Stimulated activated CD4-positive, alpha-beta T cell treated with anti-CD3 and anti-CD28 coated beads, Interleukin-12 subunit alpha, Interleukin-12 subunit beta, amount 100 ng/mL, for 4 hours (primary cell): ENCODE results near the gene CASZ1.

Experiments used
- DNase-seq: peaks from one replicate; pipeline ENCODE4 v3.0.0-alpha.2; 2020

CASZ1 gene

DNA sequence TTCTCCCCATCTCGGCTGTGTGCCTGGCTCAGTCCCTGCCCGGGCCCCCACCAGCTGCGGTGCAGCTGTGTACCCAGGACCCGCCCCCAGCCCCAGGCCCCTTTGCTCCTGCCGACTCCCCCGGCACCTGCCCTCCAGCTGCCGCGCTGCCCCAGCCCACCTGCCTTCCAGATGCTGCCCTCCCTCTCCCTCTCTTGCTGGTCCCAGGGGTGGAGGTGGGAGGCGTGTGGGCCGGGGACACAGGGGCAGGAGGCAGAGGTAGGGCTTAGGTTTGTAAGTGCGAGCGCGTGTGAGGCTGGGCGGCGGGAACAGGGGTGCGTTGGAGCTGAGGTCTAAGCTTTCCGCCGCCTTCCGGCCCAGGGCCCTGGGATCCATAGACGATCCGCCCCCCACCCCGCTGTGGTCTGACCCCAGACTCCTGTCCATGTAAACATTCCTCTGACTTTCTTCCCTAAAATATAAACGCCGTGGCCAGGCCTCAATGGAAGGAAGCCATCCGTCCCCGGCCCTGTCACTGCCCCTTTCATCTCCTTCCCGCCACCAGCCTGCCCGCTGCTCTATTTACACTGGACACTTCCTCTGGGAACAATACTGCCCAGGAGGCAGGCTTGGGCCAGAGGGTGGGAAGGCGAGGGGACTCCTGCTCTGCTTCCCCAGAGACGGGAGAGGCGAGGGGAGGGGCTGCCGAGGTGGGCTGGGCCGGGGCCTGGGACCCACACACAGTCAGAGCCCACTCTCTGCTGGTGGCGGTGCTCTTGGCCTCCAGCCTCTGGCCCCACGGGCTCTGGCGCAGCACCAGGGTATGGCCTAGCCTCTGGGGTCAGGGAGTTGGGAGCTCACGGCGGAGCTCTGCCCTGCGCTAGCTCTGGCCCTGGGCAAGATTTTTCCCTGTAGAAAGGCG, 128.3 kb downstream of the CASZ1 start:
- no peak for DNase-seq

DNA sequence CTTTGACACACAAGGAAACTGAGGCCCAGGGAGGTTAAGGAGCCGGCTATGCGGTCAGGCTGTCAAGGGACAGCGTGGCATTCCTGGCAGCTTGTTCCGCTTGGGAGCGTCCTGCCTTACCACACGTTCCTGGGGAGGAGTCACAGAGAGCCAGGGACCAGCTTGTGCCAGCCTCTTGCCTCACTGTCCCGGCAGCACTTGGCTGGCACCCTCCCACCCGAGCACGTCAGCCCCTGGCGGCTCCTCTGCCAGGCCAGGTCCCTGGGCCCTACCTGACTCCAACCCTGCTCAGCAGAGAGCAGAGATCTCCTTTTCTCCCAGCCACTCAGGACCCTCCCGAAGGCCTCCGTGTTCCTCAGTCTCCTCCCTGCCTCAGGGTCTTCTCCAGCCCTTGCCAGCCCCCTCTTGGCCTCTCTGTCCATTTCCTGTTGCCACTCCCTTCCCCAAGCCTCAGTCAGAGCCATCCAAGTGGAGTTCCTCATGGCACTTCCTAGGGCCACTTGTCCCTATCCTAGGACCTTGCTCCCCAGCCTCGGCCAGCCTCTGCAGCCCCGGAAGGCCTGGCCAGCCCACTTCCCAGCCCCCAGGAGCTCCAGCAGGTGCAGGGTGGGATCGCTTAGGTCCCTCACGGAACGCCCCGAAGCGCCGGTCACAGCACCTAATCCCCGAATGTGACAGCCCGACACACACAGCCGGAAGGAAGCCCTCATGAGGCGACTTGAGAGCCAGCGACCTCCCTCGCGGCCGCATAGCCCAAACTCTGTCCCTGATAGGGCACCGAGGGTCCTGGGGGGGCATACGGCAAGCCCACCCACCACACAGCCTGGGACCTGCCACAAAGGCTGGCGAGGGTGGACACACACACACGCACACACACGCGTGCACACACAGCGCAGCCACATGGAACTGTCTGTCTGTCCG, 130.3 kb downstream of the CASZ1 start:
- DNase-seq: no peak

DNA sequence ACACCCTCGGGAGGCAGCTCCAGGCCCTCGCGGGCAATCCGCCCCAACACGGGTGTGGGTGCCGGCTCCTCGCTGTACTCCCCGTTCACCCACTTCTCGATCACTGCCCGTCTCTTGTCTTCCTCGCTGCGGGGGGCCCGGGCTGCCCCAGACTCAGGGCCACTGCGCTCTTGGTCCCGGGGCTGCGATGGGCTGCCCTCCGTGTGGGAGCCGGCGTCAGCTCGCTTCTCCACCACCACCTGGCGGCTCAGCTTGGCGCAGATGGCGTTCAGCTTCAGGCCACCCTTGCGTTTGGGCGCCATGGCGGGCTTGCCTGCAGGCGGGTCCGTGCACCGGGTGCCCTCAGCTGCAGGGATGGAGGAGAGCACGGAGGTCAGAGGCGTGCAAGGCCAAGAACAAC, 131.2 kb downstream of the CASZ1 start:
- DNase-seq: no peak

DNA sequence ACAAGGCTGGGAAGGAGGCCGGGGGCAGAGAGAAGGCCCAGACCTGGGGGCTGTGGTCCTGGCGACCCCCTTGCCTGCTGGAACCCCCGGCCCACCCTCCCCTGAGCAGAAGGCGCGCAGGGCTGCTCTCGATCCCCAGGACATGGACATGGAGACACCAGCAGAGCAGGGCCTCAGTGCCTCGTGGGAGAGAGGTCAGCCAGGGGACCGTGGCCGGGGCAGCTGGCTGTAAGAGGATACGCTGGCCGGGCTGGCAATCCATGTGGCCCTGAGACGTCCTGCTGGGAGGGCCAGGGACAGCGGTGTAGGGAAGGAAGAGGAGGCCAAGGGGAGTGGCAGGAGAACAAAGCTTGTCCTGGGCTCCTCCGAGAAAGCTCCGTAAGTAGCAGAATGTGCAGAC, 132.2 kb downstream of the CASZ1 start:
- no peak for DNase-seq

DNA sequence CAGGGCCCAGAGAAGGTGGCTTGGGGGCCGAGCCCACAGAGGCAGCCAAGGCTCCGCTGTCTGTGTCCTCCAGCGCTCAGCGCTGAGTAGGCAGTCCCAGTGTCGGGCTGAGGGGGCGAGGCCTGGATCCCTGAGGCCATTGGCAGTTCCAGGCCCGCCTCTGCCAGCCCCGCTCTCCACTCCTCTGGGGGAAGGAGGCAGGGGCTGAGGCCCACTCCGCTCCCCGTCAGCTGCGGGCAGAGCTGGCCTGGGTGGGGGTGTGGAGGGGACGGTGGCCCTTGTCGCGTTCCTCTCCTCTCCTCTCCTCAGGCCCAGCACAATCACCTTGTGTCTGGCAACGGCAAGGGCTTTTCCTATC, 132.8 kb downstream of the CASZ1 start:
- DNase-seq: no peak

DNA sequence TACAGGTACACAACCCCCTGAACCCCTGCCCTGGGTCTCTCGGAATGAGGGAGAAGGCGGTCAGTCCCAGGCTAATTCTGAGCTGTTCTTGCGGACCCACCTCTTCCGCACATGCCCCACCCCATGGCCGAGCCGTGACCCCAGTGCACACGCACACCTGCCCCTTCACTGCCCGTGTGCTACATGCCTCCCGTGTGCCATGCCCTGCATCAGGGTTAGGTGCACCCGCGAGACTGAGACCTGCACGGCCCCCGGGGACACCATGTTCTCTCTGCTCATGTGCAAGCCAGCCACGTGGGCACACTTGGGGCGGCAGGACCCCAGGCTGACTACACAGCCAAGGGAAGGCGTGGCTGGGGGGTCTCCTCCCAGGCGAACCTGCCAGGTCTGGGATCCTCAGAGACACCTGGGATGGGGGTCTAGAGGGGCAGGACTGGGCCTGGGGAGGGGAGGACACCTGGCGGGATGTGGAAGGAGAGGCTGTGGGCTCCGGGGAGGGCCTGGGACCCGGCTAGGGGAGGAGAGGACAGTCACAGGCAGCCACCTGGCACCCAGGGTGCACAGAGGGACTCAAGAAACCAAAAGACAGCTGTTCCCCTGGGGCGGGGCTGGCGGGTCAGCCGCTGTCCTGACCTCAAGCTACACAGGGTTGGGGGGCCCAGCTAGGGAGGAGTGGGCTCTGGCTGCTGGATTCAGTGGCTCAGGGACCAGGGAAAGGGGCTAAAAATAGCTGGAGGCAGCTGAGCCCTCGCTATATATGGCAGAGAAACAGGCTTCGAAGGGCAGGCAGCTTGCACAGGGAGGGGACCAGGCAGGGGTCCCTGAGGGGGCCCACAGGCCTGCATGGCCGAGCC, 133.4 kb downstream of the CASZ1 start:
- DNase-seq: no peak

DNA sequence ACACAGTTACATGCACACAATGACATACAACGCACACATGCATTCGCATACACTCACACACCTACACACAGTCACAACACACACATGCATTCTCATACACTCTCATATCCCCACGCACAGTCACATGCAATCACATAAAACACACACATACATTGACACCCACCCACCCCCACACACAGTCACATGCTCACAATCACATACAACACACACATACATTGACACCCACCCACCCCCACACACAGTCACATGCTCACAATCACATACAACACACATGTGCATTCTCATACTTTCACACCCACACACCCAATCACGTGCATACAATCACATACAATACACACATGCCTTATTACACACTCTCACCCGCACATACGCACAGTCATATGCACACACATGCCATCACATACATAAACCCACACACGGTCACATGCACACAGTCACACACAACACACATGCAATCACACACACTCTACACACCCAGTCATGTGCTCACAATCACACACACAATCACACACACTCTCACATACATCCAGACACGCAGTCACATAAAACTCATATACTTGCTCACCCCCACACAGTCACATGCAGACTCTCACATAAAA, 134.3 kb downstream of the CASZ1 start:
- no peak for DNase-seq

DNA sequence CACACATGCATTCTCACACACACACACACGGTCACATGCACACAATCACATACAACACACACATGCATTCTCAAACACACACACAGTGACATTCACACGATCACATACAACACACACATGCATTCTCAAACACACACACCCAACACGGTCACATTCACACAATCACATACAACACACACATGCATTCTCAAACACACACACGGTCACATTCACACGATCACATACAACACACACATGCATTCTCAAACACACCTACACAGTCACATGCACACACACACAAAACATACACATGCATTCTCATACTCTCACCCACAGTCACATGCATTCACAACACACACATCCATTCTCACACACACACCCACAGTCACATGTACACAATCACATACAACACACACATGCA, 135.0 kb downstream of the CASZ1 start:
- DNase-seq: no peak

DNA sequence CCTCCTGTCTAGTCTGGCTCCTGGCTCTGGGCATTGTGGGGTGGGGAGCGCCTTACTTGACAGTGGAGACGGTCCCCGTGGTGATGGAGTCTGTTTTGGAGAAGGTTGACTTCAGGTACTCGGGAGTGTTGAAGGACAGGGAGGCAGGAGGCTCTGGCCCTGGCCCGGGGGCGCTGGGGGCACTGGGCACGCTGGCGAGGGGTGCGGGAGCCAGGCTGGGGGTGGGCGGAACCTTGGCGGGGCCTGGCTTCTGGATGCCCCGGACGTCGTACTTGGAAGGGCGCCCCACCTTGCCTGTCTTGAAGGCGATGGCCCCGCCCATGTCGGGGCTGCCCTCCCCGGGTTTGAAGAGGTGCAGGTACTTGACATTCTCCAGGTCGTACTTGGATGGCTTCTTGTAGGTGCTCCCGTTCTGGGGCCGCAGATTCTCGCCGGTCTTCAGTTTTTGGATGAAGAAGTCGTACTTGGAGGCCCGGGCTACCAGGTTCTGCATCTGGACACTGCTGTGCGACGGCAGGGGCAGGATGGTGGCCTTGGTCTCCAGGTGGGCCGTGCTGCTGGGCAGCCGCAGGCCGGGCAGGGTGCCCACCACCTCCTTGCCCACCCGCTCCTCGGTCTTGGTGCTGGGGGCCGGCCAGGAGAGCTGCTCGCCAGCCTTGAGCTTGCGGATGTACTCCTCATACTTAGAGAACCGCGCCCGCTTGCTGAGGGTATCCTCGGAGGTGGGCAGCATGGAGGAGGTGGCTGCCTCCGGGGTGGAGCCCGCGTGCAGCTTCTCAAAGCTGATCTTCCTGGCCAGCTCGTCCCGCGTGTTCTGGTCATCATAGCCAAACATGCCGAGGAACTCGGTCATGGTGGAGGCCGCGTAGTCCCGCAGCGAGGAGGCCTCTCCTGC, 136.6 kb downstream of the CASZ1 start:
- no peak for DNase-seq

DNA sequence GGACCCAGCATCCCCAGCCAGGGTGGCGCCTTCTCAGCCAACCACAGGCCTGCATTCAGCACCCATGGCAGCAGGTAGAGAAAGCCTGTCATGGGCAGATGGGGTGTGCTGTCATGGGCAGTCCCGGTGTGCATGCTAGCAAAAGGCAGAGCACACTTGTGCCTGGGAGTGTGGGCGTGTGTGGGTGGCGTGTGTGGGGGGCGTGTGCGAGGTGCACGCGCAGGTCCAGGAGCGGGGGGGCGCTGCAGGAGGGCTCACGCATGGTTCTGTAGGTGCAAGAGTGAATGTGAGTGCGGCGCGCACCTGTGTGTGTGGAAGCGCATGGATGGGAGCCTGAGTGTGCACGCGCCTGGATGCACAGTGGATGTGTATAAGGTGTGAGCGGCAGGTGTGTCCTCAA, 137.2 kb downstream of the CASZ1 start:
- DNase-seq: no peak

DNA sequence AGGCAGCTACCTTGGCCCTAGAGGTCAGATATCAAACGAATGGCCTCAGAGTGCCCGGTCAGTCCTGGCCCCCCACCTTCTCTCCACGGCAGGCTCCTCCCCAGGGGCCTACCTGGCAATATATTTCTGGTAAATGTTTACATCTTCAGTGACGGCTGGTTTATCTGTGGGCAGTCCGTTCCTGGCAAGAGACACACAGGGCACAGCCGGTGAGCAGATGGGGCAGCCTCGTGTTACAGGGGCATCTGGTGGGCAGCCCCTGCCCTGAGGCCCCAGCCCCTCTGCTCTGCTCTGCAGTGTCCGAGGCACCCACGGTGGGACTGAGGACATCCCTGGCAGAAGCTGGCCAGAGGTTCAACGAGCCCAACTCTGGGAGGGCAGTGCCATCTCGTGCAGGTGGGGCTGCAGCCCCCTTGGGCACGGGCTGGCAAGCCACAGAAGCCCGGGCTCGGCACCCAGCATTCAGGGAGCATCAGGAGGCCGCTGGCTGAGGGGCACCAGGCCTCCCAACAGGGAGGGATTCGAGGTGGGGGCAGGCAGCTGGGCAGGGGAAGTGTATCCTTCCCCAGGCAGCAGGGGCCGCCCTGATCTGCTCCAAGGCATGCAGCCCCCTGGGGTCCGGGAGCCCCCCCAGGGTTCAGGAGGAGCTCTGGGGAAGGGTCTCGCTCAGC, 137.9 kb downstream of the CASZ1 start:
- DNase-seq: no peak

DNA sequence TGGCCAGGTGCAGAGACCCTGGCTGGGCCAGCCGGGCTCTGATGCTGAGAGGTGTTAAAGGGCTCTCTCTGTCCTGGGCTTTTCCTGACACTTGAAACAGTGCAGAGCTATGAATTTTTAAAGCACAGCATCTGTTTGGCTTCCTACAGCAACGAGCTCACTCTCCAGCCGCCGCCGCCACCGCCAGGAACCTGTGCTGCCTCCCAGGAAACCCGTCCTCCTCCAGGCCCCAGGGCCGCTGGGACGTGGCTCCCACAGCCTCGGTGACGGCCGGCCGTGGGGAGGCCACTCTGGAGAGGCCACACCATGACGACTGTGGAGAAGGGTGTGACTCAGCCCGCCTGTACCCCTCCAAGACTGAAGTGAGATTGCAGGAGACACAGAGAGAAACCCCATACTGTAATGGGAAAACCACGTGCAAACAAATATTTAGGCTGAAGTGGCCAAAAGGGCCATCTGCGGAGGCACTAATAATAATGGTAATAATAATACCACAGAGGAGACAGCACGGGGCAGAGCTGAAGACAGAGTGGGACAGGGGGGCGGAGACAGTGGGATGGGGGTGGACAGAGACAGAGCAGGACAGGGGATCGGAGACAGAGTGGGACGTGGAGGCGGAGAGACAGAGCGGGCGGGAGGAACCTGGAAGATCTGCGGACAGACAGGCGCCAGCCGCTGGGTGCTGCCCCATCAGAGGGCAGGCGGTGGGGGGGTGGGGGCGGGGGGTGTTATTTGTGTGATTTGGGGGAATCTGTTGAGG, 139.2 kb downstream of the CASZ1 start:
- no peak for DNase-seq

DNA sequence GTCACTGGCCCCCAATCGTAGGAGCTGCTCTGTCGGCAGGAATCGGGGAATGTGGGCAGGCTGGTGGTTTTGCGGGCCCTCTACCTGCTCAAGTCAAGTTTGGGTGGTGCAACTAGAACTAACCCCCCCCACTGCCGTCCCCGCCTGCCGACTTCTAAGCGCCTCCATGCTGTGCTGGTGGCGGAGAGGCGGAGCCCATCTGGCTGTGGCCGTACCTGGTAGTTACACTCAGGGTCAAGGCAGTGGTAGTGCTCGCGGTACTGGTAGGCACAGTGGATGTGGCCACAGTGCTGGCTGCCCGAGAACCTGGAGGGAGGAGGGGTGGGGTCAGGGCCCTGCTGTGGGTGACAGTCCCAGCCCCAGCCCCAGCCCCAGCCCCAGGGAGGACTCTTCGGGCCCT, 140.0 kb downstream of the CASZ1 start:
- no peak for DNase-seq

DNA sequence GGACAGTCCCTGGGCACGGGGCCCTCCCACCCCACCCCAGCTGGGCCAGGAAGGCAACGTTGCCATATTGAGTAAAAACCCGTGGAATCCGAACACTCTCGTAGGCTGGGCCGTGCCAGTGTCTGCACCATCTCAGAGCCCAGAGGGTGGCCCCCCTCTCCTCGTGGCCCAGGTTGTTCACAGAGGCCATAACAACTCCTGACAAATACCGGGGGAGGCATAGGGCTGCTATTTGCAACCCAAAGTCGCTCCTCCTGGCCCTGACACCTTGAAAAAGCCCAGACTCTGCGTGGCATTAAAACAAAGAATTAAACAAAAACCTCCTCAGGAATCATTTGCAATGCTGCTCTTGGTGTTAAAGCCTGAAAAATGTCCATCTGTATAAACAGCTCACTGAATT, 141.4 kb downstream of the CASZ1 start:
- DNase-seq: no peak

DNA sequence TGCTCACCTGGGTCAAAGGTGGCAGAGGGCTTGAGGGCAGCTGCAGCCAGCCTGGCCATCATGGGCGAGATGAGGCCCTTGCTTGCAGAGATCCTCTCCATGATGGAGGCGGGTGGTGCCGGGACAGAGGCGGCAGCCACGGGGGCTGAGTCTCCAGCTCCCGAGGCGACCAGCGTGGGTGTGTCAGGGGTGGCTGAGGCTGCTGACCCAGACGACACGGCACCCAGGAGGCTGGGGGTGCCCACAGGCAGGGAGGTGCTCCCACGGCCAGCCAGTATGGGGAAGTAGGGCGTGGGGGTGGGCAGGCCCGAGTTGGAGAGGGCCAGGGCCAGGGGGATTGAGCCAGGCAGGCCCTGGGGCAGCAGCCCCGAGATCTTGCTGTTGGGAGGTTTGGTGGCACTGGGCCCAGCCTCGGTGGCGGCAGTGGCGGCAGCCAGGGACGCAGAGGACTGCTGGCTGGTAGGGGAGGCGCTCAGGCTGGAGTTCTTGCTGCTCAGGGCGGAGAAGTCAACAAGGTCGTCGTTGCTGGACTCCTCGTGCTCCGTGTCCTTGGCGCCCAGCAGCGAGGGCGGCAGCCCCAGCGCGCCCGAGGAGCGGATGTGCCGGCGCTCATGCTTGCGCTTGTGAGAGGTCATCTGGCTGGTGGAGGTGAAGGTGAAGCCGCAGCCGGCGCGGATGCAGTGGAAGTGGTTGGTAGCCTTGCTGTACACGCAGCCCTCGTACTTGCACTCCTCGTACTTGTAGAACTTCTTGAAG, 142.9 kb downstream of the CASZ1 start:
- no peak for DNase-seq

DNA sequence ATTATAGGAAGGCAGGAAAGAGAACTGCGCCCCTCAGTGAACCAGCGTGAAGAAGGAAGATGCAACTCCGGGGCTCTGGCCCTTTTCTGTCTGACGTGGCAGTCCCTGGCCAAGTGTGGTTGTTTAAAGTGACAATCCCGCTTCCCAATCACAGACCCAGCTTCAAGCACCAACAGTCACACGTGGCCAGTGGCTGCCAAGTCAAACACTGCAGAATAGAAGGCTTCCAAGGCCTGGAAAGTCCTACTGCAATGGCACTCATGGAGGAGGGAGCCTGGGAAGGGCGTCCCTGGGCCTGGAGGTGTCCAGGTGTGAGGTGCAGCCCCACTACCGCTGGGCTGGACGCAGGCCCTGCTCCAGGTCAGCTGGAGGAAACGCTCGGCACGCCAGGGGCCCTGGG, 143.8 kb downstream of the CASZ1 start:
- no peak for DNase-seq

DNA sequence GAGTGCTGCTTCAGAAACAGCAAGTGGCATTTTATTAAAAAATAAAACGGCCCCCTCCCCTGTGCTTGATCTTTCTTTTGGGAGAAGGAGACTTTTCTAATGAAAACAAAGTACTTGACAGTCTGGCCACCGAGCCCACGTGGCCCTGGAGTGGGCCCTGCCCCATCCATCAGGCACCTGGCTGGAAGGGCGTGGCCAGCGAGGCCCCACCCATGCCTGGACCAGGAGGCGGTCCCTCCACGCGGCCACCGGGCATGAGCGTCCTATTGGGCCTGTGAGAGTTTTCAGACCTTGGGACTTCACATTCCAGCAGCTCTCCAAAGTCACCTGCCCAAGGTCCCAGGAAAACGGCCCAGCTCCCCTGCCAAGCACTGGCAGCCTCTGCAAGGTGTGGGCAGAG, 144.7 kb downstream of the CASZ1 start:
- DNase-seq: no peak

DNA sequence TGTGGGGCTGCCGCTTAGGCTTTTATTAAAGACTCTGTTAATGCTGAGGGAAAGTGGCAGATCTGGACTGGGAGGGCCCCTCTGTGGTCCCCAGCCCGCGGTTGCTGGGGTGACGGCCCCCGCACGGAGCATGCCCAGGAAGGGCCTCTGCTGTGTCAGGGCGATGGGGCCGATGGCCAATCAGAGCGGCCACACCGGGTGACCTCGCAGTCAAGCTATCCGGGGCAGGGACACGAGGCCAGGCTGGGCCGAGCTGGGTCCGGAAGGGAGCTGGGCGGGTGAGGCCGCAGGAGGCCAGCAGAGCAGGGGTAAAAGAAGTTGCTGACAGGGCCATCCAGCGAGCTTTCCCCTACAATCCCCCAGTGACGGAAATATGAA, 145.1 kb downstream of the CASZ1 start:
- DNase-seq: no peak

DNA sequence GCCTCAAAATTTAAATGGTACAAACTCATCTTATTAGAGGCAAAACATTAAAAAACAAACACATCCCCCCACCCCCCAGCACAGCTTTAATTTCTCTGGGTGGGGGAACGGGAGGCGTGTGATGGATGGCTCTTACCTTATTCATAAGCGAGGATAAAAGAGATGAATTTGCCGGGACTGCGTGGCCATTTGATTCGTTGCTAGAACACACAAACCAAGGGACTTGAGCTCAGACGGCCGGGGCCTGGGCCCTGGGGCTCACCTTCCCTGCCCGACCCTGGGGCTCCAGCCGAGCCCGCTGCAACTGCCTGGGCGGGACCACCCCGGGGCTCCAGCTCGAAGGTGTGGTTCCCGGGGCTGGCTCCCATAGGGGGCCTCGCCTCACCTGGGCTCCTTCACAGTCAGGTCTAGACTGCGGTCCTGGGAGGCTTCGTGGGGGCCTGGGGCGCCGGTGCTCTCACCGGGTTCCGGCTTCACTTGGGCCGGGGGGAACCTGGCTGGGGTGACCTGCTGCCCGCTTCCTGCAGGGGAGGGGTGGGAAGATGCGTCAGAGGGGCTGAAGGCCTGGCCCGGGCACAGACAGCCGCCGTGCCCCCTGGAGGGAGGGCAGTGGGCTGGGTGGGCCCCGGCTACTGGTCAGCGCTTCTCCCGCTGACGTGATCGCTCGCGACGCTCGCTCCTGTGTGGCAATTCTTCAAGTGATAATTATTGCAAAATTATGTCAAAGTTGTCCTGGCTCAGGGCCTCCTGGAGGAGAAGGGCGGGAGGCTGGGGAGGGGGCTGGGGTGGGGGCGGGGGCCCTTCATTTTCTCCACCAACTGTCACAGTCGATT, 145.7 kb downstream of the CASZ1 start:
- no peak for DNase-seq
